ENCODE measurements around the gene MTPN.

The MTPN gene

DNA sequence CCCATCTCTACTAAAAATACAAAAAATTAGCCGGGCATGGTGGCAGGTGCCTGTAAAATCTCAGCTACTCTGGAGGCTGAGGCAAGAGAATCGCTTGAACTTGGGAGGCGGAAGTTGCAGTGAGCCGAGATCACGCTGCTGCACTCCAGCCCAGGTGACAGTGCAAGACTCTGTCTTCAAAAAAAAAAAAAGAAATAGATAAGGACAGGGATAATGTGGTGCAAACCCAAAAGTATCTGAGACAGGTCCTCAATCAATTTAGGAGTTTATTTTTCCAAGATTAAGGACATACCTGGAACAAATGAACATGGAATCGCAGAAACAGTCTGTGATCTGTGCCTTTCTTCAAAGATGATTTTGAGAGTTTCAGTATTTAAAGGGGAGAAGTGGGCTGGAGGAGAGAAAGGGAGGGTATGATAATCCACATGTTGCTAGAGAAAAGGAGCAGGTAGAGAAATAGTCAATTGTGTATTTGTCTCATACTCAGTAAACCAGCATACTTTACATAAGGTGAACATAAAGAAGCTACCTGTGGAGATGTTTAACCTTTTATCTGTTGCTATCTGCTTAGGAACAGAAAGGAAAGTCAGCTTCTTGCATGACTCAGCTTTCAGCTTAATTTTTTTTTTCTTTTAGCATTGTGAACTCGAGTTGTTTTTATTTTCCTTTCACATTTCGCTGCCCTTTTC, 4.9 kb upstream of the MTPN start:
- DNase-seq (ENCODE audit: low read depth), result no peak

DNA sequence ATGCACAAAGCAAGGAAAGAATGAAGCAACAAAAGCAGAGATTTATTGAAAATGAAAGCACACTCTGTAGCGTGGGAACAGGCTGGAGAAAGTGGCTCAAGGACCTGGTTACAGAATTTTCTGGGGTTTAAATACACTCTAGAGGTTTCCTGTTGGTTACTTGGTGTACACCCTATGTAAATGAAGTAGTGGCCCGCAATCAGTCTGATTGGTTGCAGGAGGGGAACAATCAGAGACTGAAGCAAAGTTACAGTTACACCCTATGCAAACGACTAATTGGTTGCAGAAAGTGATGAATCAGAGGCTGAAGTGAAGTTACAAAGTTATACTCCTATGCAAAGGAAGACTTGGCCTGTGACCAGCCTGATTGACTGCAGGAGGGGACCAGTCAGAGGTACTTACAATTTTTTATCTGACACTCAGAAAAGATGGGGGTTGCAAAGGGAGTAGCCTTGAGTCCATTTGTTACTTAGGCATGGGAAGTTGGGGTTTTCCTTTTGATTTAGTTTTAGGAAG, 3.6 kb upstream of the MTPN start:
- peak; percentile 30 for DNase-seq (ENCODE audit: low read depth)

DNA sequence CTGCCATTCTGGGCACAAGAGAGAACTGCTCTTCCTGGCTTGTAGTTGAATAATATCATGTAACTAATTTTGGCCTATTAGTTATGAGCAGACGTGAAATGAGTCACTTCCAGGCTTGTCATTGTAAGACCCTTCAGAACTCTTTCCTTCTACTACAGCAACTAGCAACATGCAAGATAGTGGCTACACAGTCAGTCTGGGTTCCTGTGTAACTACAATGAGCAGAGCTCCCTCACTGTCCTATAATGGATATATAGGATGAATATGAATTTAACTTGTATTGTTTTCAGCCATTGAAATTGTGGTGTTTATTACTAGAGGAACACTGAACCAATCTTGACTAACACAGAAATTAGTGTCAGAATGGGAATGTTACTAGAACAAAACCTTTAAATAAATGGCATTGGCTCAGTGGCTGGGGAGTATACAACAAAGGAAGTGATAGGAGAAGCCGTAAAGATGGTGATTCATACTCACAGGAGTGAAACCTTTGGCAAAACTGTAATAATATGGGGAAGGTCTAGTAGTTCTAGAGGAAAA, 2.9 kb upstream of the MTPN start:
- DNase-seq (ENCODE audit: low read depth), result no peak

DNA sequence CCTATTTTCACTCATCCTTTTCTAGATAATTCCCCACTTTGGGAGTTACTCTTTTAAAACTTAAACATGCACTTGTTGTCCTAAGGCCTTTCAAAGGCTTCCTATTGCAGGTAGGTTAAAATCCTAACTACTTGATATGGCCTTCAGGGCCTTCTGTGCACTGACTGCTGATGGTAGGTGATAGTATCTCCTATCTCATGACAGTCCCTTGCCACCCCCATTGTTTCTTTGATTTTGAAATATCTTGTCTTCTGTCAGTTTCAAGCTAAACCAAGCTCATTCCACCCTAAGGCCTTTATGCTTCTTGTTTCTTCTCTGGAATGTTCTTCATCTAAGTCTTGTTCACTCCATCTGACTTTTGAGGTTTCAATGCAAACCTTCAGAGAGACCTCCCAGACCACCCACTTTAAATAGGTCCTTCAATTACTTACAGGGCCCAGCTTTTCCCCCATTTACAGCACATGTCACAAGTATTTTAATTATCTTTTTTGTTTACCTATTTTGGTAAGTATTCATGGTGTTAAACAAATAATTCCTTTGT, 2.4 kb upstream of the MTPN start:
- DNase-seq (ENCODE audit: low read depth), result no peak

DNA sequence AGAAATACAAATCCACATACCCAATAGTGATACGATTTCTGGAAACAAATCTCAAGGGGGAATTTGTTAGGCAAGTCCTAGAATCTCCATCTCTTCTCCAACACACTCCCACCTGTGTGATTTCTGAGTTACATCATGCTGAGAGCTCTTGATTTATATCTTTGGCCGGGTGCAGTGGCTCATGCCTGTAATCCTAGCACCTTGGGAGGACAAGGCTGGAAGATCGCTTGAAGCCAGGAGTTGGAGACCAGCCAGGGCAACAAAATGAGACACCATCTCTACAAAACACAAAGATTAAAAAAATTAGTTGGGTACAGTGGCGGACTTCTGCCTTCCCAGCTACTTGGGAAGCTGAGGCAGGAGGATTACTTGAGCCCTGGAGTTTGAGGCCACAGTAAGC, 1.5 kb upstream of the MTPN start:
- DNase-seq (ENCODE audit: low read depth), result no peak

DNA sequence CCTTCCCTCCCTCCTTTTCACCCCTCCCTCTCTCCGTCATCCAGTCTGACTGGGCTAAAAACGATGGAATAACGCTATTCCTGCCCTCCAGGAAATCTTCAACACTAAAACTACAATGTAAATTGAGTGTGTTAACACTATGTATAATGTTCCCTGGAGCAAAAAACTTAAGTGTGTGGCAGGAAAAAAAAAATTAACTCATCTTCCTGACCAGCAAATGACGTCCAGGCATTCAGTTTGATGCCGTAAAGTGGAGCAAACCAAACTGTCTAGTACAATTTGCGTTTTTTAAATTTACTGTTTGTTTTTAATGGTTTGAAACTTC, 545 bp upstream of the MTPN start:
- no peak for DNase-seq (ENCODE audit: low read depth)

DNA sequence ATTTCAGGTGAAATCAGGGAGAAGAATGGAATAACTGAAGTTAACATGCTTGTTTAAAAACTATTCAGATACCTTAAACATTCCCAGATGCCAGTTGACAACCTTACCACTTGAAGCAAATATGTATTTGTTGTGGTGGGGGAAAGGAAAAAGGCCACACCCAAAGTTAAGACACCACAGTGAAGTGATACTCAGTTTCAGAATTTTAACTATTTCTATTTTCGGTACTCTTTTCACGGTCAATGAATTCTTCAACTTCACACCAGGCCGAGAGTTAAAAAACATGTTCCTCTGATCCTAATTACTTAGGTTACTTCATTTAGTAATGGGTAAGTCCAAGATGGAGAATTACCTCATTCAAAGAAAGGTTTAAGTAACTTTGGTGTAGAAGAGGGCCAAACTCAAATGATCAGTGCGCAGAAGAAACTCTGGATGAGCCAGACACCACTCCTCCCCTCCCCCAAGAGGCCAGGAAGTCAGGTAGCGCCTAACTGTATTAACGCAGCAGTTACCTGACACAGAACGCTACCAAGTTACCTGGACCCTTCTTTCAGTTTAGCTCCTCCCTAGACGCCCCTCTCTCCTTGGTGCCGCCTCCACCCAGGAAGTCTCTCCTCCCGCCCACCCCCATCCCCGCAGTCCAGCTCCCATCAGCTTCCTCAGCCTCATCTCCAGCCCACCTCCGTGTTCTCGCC, 700 bp downstream of the MTPN start:
- DNase-seq (ENCODE audit: low read depth), result no peak

DNA sequence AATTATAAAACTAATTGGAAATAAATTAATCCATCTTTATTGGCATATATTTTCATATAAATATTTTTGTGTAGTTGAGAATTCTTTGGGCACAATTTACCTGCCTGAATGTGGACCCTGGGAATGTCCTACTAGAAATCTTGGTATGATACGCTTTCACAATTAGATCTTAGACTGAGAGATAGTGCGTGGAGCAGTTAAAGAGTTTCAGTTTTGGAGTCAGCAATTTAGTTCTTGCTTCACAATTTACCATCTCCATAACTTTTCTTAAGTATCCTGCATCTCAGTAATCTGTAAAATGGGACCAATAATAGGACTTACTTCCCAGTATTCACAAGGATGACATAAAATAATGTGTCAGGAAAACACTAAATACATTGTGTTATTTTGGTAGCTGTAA, 2.0 kb downstream of the MTPN start:
- no peak for DNase-seq (ENCODE audit: low read depth)

DNA sequence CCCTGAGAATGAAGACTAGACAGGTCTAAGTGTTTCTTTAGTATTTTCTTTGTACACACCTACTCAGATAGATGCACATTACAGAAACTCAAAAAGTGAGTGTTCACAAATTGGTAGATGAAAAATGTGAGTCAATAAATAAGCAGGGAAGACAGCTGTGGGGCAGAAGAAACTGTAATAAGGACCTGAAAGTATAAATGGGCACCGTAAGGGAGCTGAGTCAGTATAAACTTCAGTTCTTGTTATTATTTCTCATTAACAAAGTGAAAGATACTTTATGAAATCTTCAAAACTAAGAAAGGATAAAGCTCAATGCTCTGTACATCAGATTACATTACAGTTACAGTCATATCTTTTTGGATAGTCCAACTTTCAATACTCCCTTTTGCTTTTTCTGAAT, 2.5 kb downstream of the MTPN start:
- DNase-seq (ENCODE audit: low read depth), result no peak

DNA sequence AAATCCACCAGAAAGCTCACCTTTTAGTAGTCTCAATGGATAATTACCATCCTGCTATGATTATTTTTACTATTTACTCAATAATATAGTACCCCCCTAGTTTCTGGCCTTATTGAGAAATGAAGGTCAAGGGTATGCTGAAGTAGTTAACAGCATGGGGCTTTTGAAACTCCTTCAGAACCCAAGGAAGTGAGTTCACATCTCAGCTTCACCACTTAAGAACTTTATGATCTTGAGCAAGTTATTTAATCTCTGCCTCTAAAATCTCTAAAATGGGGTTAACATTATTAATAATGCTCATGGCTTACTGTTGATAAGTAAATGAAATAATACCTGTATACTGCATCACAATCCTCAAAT, 5.8 kb downstream of the MTPN start:
- no peak for DNase-seq (ENCODE audit: low read depth)

DNA sequence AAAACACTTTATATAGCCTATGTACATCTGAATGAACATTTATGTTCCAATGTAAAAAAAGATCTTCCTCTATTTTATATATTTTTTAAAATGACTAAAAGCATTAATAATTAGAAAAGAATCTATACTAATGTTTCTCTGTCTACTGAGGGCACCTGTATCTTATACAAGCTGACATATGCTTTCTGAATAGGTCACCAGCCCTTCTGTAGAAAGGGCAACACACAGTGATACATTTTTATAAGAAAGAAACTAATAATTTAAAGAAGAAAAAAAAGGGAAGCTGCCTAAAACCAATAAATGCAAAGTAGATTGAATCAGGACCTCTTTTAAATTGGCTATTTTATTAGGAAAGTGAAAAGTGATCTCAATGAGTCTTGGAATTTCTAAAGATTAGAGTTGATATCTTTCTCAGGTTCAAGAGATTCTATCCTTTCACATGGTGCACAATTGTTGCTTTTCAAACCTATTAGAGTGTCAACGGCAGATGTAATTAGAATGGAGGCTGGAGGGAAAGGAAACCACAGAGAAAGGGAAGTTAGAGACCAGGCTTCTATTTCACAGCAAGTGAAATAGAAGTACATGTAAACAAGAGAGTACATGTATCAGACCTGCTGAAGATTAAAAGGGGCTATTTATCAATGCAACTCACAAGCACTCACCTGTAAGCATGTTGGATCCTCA, 6.3 kb downstream of the MTPN start:
- no peak for DNase-seq (ENCODE audit: low read depth)

DNA sequence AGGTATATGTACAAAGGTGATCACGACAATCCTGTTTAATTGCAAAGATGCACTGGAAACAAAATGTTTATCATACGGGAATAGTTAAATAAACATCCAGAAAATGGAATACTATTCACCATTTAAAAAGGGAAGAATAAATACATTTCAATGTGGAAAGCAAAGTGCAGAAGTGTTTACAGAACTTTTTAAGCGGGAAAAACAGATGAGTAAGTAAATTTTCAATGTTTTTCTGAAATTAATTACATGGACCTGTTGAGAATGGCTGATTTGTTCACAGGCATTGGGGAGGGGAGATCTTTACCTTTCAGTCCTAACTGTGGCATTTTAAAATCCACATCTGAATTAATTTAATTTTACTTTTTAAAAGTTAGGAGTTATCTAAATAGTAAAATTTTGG, 7.1 kb downstream of the MTPN start:
- no peak for DNase-seq (ENCODE audit: low read depth)

DNA sequence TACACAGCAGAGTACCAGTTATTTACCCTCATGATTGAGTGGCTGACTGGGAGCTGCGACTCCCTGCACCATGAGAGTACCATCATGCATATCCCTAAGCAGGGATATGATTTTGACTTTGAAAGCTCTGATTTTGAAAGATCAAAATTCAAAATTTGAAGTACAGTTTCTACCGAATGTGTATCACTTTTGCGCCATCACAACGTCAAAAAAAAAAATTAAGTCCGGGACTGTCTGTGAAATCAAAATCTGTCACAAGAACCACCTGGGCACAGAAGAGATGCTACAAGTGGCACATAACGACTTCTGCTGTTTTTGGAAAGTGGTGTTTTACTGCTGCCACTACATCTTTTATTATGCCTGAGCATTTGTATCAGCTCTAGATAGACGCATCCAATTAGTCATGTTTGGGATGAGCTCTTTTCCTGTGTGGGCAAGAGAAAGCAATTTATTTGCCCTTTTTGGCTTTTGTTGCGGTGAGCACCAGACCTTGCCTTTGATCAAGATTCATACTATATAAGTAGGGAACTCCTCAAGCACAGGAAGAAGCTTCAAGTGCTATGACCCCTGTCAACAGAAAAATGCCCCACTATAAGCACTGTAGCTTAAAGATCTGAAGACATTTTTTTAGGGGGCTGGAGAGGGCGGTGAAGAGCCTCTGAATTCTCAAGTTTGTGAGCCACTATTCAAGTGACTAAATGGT, 10.7 kb downstream of the MTPN start:
- DNase-seq (ENCODE audit: low read depth), result no peak

DNA sequence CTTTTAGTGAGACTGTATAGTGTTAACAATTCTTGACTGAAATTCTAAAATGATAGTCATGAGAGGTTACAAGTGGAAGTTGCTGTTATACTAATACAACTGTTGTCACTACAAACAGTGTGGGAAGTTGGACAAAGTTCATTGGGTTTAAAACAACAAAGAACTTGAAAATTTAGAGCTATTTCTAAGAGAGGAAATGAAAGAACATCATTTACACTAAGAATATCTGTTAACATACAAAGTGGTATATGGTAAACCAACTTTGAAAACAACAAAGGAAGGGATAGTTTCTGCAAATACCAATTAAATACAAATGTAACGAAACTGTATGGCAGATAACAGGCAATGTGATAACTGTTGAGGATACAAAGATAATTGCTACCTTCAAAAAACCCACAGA, 11.6 kb downstream of the MTPN start:
- DNase-seq (ENCODE audit: low read depth), result no peak

DNA sequence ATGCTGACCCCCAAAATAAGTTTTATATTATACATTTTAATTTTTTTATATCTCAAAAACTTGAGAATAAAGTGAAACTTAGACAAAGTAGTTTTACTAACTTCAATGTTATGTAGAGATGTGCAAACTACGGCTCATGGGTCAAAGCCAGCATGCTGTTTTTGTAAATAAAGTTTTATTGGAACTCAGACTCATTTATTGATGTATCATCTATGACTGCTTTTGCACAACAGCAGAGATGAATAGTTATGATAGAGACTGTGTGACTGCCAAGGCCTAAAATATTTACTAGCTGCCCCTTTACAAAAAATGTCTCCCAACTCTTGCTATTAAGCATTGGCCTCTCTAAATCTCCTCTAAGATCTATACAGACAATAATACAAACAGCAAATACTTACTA, 12.4 kb downstream of the MTPN start:
- no peak for DNase-seq (ENCODE audit: low read depth)

DNA sequence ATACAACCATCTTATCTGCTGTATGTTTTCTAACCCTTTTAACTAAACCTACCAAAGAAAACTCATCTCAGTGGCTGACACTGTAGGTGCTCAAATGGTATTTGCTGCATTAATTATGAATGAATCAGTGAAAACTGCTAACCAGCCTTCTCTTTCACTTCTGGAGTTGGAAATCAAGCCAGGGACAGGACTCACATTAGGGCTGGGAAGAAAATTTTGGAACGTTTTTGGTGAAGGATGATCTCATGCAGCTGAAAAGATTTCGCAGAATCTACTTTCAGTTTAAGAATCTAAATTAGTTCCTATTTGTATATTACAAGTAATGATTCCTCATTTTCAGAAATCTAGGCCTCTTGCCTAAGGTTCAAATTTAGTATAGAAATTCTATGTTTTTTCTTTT, 12.9 kb downstream of the MTPN start:
- no peak for DNase-seq (ENCODE audit: low read depth)

DNA sequence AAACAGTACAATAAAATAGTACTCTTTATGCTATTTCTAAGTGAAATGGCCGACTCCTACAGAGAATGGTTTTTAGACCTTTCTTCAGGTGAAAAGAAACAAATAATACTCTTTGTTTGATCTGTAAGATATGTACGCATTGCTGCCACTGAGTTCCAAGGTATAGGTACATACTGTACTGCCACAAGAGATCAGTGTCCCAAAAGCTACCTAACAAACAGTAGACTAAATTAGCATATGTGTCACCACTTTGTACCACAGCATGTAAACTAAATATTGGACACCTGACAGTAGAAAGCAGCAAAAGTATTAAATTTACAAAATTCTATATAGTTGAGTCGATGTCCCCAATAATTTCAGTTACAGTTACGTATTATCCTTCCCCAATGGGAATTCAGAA, 14.4 kb downstream of the MTPN start:
- DNase-seq (ENCODE audit: low read depth), result no peak

DNA sequence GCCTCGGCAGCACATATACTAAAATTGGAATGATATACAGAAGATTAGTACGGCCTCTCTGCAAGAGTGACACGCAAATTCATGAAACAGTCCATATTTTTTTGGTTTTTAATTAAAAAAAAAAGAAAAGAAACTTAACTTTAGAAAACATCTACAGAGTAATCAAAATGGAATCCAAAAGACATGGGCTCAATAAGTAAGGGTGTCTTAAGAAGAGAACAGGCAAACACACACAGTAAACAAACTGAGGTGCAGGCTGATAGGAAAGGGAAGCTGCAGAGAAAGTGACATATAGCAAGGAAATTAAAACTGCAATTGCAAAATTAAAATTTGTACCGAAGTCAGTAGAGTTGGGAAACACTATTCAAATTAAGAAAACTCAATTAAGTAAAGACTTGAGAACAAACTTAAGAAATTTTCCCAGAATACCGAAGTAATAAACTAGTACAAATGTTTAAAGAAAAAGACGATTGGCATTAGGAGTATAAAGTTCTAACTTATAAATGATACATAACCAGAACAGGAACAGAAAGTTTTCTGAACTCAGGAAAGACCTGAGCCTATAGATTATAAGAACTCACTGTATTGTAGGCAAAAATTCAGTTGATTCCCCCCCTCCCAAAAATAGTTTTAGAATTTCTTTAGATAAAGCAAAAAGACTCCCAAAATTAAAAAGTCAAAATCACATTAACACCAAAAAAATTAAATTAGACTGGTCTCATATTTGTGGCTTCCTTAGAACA, 16.3 kb downstream of the MTPN start:
- no peak for DNase-seq (ENCODE audit: low read depth)

DNA sequence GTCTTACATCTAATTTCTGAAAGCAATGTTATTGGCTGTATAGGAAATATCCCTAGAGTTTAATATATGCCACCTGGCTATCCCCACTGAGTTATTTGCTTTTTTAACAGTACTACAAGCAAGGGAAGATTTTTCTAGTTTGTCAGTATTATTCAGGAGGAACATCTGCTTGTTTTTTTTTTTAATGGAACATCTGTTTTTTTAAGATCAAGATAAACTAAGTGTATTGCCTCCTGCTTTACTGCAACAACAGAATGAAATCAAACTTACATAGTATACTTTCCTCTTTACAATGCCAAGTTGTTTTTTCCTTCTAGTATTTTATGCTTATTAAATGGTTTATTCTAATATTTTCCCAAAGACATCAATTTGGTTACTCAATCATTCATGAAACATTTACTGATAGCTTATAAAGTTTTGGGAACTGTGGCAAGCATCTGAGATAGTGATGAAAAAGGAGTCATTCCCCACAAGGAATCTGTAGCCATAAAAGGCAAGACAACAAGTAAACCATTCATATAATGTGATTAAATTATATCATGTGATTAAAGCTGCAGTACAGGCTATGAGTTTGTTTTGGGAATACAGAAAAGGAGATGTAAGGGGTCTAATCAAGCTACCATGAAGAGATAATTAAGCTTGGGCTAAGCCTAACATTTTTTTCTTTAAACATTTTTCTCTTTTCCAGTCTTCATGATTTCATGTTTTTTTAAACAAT, 17.4 kb downstream of the MTPN start:
- DNase-seq (ENCODE audit: low read depth), result no peak

DNA sequence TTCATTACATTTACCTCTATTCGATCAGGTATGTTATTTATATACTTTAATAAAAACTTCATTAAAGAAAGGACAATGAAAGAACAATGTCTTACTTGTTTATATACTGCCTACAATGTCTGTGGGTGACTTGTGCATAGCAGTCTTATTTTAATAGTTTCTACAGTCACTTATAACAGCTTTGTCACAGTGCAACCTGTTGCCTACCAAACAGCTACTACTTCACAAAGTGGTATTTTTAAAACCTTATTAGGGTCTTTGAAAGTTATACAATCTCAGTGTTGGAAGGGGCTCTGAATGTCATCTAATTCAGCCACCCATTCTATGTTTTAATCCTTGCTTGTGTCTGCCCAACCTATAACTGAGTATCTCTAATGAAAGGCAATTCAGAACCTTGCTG, 19.0 kb downstream of the MTPN start:
- no peak for DNase-seq (ENCODE audit: low read depth)

DNA sequence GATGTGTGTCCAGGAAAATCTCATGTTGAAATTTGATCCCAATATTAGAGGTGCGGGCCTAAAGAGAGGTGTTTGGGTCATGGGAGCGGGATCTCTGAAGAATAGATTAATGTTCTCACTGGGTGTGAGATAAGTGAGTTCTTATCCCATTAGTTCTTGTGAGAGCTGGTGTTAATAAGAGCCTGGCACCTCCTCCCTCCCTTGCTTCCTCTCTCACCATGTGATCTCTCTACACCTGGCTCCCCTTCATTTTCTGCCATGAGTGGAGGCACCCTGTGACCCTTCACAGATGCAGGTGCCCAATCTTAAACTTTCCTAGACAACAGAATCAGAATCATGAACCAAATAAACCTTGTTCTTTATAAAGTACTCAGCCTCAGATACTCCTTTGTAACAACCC, 19.5 kb downstream of the MTPN start:
- no peak for DNase-seq (ENCODE audit: low read depth)
